ENCODE results near the gene SPATA9. TPM values are rescaled to one million over a fixed set of nuclear protein-coding genes. Genes with fewer than 3 reads are reported as not detected.
"Not testable (repeated sequence)": the region's sequence is repeated elsewhere in the genome, so short reads cannot be mapped to it uniquely, and the experiment has no call there.

SPATA9 gene
- total and polyA plus RNA-seq, 5 donors from 2014 or later, result 0.28 TPM; not detected in 4

DNA sequence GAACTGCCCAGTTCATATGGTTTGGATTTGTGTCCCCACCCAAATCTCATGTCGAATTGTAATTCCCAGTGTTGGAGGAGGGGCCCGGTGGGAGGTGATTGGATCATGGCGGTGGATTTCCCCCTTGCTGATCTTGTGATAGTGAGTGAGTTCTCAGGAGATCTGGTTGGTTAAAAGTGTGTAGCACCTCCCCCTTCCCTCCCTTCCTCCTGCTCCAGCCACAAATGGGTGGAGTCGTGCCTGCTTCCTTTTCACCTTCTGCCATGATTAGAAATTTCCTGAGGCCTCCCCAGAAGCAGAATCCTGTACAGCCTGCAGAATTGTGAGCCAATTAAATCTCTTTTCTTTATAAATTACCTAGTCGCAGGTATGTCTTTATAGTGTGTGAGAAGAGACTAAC, 23.4 kb upstream of the SPATA9 start:
- H3K9me3 ChIP-seq (ENCODE audit: control insufficient read depth in 2 of 2, low read length in 2 of 2); H3K36me3 ChIP-seq (ENCODE audit: control insufficient read depth, insufficient read depth, low read length); ATAC-seq (ENCODE audit: low read depth in 2 of 2); H3K27ac Mint-ChIP-seq; H3K36me3 Mint-ChIP-seq; H3K4me1 Mint-ChIP-seq; H3K27me3 ChIP-seq (ENCODE audit: control insufficient read depth, insufficient read depth, low read length); H3K4me3 Mint-ChIP-seq; DNase-seq; H3K4me1 ChIP-seq (ENCODE audit: control insufficient read depth, insufficient read depth, low read length, poor library complexity, severe bottlenecking); H3K27ac ChIP-seq (ENCODE audit: insufficient read depth, low read length, poor library complexity, severe bottlenecking); H3K4me3 ChIP-seq (ENCODE audit: low read depth, low read length); H3K9me3 Mint-ChIP-seq: not testable (repeated sequence)
- H3K27me3 Mint-ChIP-seq, result peaks cover 34% of the 10 kb centered on the region

DNA sequence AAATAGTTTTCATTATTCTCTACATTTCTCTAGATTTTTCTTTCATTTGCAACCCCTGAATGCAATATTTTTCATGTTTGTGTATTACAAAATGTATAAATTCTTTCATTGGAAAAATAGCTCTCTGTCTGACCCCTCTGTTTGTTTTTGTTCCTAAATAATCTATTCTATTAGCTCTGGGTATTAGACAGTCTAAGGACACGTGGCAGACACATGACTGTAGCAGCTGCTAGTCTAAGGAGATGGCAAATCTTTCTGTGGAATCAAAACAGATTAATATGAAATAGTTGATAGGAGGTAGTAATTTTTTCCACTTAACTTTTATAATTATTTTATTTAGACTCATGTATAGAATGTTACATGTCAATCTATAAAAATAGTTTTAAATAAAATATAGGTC, 21.4 kb upstream of the SPATA9 start:
- Mint-ChIP-seq H3K4me1 (no peaks in the 10 kb centered on the region), H3K36me3 (no peaks in the 10 kb centered on the region), H3K27me3 (peaks cover 47% of the 10 kb centered on the region), H3K27ac (no peak overlapping the region), H3K9me3 (peaks cover 0 to 2% (median 0%) of the 10 kb centered on the region in 7 donors), H3K4me3 (no peak overlapping the region)
- Histone ChIP-seq H3K4me1 (ENCODE audit: control insufficient read depth, insufficient read depth, low read length, poor library complexity, severe bottlenecking) (no peaks in the 10 kb centered on the region), H3K36me3 (ENCODE audit: control insufficient read depth, insufficient read depth, low read length) (no peaks in the 10 kb centered on the region), H3K27ac (ENCODE audit: insufficient read depth, low read length, poor library complexity, severe bottlenecking) (no peak overlapping the region), H3K4me3 (ENCODE audit: low read depth, low read length) (no peak overlapping the region), H3K9me3 (ENCODE audit: control insufficient read depth in 2 of 2, low read length in 2 of 2) (no peaks in the 10 kb centered on the region), H3K27me3 (ENCODE audit: control insufficient read depth, insufficient read depth, low read length) (peaks cover 13% of the 10 kb centered on the region)
- DNase-seq (no peak), ATAC-seq (ENCODE audit: low read depth in 2 of 2) (no peak)

DNA sequence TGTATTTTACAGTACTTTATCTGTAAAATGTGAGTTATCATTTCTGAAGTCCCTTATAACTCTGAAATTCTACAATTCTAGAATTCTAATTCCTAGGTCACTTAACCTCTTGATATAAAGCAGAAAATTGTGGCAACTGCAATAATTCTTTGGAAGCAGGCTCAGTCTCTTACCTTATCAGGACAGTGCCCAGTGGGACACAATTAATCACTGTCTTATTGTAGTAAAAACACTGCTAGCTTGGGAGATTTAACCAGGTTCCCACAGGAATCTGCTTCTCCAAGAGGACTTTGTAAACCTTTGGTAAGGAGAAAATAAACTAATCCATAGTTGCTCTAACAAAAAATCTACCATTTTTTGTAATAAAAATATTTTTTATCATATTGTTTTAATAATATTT, 18.3 kb upstream of the SPATA9 start:
- Histone ChIP-seq H3K36me3 (ENCODE audit: control insufficient read depth, insufficient read depth, low read length) (no peaks in the 10 kb centered on the region), H3K9me3 (ENCODE audit: control insufficient read depth in 2 of 2, low read length in 2 of 2) (no peaks in the 10 kb centered on the region), H3K27ac (ENCODE audit: insufficient read depth, low read length, poor library complexity, severe bottlenecking) (no peak overlapping the region), H3K4me3 (ENCODE audit: low read depth, low read length) (no peak overlapping the region), H3K27me3 (ENCODE audit: control insufficient read depth, insufficient read depth, low read length) (peaks cover 25% of the 10 kb centered on the region), H3K4me1 (ENCODE audit: control insufficient read depth, insufficient read depth, low read length, poor library complexity, severe bottlenecking) (no peaks in the 10 kb centered on the region)
- H3K36me3 Mint-ChIP-seq, result no peaks in the 10 kb centered on the region
- DNase-seq (no peak), ATAC-seq (ENCODE audit: low read depth in 2 of 2) (no peak)
- peaks cover 51% of the 10 kb centered on the region for H3K27me3 Mint-ChIP-seq
- H3K9me3 Mint-ChIP-seq, result peaks cover 0 to 4% (median 0%) of the 10 kb centered on the region in 7 donors
- H3K27ac Mint-ChIP-seq, result no peak overlapping the region
- H3K4me3 Mint-ChIP-seq, result no peak overlapping the region
- H3K4me1 Mint-ChIP-seq, result no peaks in the 10 kb centered on the region

DNA sequence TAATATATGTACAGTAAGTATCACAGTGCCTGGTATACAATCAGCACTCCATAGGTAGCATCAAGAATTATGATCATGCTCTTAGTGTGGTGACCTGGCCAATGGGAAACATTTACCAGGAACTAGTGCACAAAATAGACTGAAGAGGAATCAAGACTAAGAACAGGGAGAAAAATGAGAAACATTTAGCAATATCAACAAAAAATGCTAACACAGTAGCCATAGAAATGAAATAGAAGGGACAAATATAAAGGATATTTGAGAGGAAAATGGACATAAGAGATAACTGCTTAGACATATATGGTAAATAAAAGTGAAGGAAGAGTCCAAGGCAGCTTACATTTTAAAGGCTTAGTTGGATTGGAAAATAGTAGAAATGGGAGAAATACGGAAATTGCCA, 16.5 kb upstream of the SPATA9 start:
- DNase-seq, result no peak
- no peak for ATAC-seq (ENCODE audit: low read depth in 2 of 2)
- no peaks in the 10 kb centered on the region for H3K36me3 ChIP-seq (ENCODE audit: control insufficient read depth, insufficient read depth, low read length)
- peaks cover 48% of the 10 kb centered on the region for H3K27me3 Mint-ChIP-seq
- no peak overlapping the region for H3K27ac Mint-ChIP-seq
- H3K4me3 Mint-ChIP-seq, result no peak overlapping the region
- no peak overlapping the region for H3K27ac ChIP-seq (ENCODE audit: insufficient read depth, low read length, poor library complexity, severe bottlenecking)
- no peaks in the 10 kb centered on the region for H3K36me3 Mint-ChIP-seq
- H3K4me1 Mint-ChIP-seq, result no peaks in the 10 kb centered on the region
- peaks cover 28% of the 10 kb centered on the region for H3K27me3 ChIP-seq (ENCODE audit: control insufficient read depth, insufficient read depth, low read length)
- no peaks in the 10 kb centered on the region for H3K9me3 ChIP-seq (ENCODE audit: control insufficient read depth in 2 of 2, low read length in 2 of 2)
- H3K4me3 ChIP-seq (ENCODE audit: low read depth, low read length), result no peak overlapping the region
- no peaks in the 10 kb centered on the region for H3K4me1 ChIP-seq (ENCODE audit: control insufficient read depth, insufficient read depth, low read length, poor library complexity, severe bottlenecking)
- peaks cover 0 to 4% (median 0%) of the 10 kb centered on the region in 7 donors for H3K9me3 Mint-ChIP-seq

DNA sequence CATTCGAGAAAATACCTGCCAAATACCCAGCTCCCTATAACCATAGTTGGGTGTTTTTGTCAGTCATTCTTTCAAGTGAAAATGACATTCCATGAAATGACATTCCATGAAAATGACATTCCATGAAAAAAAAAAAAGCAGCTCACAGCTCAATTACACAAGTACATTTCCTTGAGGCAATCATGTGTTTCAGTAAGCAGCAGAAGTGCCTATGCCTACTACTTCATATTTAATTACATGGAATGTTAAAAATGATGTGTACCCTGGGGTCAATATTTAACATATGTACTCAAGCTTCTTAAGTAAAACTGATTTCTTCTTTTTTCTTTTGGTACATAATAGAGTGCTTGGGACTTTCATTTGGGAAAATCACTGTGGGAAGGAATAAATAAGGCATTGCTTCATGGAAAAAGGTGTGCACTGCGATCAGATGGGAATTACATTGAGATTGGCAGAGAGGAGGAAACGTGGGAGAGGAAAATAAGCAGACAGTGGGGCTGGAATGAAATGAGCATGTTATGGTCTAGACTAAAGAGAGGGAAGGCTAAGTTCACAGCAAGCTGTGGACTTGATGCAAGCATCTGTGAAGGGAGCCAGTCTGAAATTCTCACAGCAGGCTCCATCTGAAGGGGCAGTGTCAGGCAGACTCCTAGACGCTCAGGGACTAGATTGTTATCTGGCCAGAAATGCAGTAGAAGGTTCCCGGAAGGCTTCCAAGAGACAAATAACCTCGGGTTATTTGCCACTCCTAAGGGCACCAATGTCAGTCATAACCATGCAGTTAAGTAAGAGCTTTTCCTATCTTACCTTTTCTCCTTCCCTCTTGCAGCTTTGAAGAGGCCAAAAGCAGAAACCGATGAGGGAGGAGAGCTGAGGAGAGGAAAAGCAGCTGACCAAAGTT, 15.2 kb upstream of the SPATA9 start:
- Mint-ChIP-seq H3K27me3 (peaks cover 54% of the 10 kb centered on the region), H3K27ac (no peak overlapping the region), H3K4me3 (no peak overlapping the region), H3K36me3 (no peaks in the 10 kb centered on the region), H3K4me1 (no peaks in the 10 kb centered on the region), H3K9me3 (peaks cover 0 to 4% (median 0%) of the 10 kb centered on the region in 7 donors)
- H3K4me3 ChIP-seq (ENCODE audit: low read depth, low read length), result no peak overlapping the region
- no peak for ATAC-seq (ENCODE audit: low read depth in 2 of 2)
- no peaks in the 10 kb centered on the region for H3K9me3 ChIP-seq (ENCODE audit: control insufficient read depth in 2 of 2, low read length in 2 of 2)
- H3K27ac ChIP-seq (ENCODE audit: insufficient read depth, low read length, poor library complexity, severe bottlenecking), result no peak overlapping the region
- H3K4me1 ChIP-seq (ENCODE audit: control insufficient read depth, insufficient read depth, low read length, poor library complexity, severe bottlenecking), result no peaks in the 10 kb centered on the region
- H3K27me3 ChIP-seq (ENCODE audit: control insufficient read depth, insufficient read depth, low read length), result peaks cover 30% of the 10 kb centered on the region
- no peak for DNase-seq
- H3K36me3 ChIP-seq (ENCODE audit: control insufficient read depth, insufficient read depth, low read length), result no peaks in the 10 kb centered on the region

DNA sequence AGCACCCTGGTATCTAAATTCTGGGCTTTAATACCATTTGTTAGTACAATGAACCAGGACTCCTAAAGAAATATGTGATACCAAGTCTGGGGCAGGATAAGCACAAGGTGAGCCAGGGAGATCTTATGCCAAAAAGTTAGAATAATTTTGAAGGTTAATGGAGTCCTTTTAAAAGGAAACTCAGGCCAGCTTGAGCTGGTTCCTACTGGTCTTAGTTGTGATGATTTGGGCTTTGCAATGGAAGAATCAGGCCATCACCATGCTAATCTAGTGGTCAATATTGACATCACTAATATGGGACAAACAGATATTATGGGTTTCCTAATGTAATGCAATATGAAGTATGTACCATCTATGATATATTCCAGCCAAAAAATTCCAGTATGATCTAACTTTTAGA, 7.5 kb upstream of the SPATA9 start:
- H3K27ac ChIP-seq (ENCODE audit: insufficient read depth, low read length, poor library complexity, severe bottlenecking), result no peak overlapping the region
- no peaks in the 10 kb centered on the region for H3K36me3 ChIP-seq (ENCODE audit: control insufficient read depth, insufficient read depth, low read length)
- H3K27ac Mint-ChIP-seq, result no peak overlapping the region
- no peaks in the 10 kb centered on the region for H3K4me1 Mint-ChIP-seq
- no peak overlapping the region for H3K4me3 ChIP-seq (ENCODE audit: low read depth, low read length)
- H3K36me3 Mint-ChIP-seq, result no peaks in the 10 kb centered on the region
- no peak overlapping the region for H3K4me3 Mint-ChIP-seq
- no peak for ATAC-seq (ENCODE audit: low read depth in 2 of 2)
- peaks cover 34% of the 10 kb centered on the region for H3K27me3 Mint-ChIP-seq
- H3K27me3 ChIP-seq (ENCODE audit: control insufficient read depth, insufficient read depth, low read length), result peaks cover 18% of the 10 kb centered on the region
- H3K9me3 ChIP-seq (ENCODE audit: control insufficient read depth in 2 of 2, low read length in 2 of 2), result no peaks in the 10 kb centered on the region
- no peak for DNase-seq
- H3K4me1 ChIP-seq (ENCODE audit: control insufficient read depth, insufficient read depth, low read length, poor library complexity, severe bottlenecking), result no peaks in the 10 kb centered on the region
- peaks cover 0 to 5% (median 0%) of the 10 kb centered on the region in 7 donors for H3K9me3 Mint-ChIP-seq

DNA sequence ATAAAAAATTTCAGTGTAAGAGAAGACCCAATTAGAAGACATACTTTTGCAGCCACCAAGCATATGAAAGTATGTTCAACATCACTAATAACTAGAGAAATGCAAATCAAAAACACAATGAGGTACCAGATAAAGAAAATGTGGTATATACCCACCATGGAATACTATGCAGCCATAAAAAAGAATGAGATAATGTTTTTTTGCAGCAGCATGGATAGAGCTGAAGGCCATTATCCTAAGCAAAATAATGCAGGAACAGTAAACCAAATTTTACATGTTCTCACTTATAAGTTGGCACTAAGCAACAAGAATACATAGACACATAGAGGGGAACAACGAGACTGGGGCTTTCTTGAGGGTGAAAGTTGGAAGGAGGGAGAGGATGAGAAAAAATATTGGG, 6.9 kb upstream of the SPATA9 start:
- Histone ChIP-seq H3K36me3 (ENCODE audit: control insufficient read depth, insufficient read depth, low read length) (no peaks in the 10 kb centered on the region), H3K27me3 (ENCODE audit: control insufficient read depth, insufficient read depth, low read length) (peaks cover 18% of the 10 kb centered on the region), H3K4me3 (ENCODE audit: low read depth, low read length) (no peak overlapping the region), H3K27ac (ENCODE audit: insufficient read depth, low read length, poor library complexity, severe bottlenecking) (no peak overlapping the region), H3K9me3 (ENCODE audit: control insufficient read depth in 2 of 2, low read length in 2 of 2) (no peaks in the 10 kb centered on the region), H3K4me1 (ENCODE audit: control insufficient read depth, insufficient read depth, low read length, poor library complexity, severe bottlenecking) (no peaks in the 10 kb centered on the region)
- H3K4me1 Mint-ChIP-seq, result no peaks in the 10 kb centered on the region
- H3K4me3 Mint-ChIP-seq, result no peak overlapping the region
- peaks cover 0 to 5% (median 0%) of the 10 kb centered on the region in 7 donors for H3K9me3 Mint-ChIP-seq
- ATAC-seq (ENCODE audit: low read depth in 2 of 2) (no peak), DNase-seq (no peak)
- H3K27me3 Mint-ChIP-seq, result peaks cover 39% of the 10 kb centered on the region
- no peaks in the 10 kb centered on the region for H3K36me3 Mint-ChIP-seq
- no peak overlapping the region for H3K27ac Mint-ChIP-seq

DNA sequence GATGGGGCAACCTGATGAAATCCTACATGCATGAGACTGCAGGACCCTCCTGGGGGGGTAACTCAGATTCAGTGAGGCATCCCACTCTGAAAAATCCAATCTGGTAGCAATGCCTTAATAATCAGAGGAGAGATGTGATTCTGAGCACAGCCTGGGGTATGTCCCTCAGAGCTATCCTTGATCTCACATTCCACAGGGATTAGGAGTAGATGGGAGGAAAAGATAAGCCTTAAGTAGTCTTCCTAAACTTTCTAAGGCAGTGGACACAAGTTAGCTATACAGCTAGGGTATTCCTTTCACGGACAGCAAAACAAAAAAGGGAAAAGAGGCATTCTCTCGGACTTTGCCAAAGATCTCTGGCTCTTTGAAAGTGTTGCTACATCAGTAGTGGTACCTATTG, 3.9 kb upstream of the SPATA9 start:
- H3K27me3 Mint-ChIP-seq, result peaks cover 45% of the 10 kb centered on the region

More for the DNA sequence above, 3.9 kb upstream of the SPATA9 start:
- no peak for DNase-seq
- no peaks in the 10 kb centered on the region for H3K4me1 Mint-ChIP-seq
- H3K9me3 Mint-ChIP-seq, result peaks cover 0 to 5% (median 0%) of the 10 kb centered on the region in 7 donors
- no peak overlapping the region for H3K4me3 ChIP-seq (ENCODE audit: low read depth, low read length)
- H3K4me3 Mint-ChIP-seq, result no peak overlapping the region
- no peaks in the 10 kb centered on the region for H3K36me3 ChIP-seq (ENCODE audit: control insufficient read depth, insufficient read depth, low read length)
- H3K27ac ChIP-seq (ENCODE audit: insufficient read depth, low read length, poor library complexity, severe bottlenecking), result no peak overlapping the region
- H3K9me3 ChIP-seq (ENCODE audit: control insufficient read depth in 2 of 2, low read length in 2 of 2), result no peaks in the 10 kb centered on the region
- no peak for ATAC-seq (ENCODE audit: low read depth in 2 of 2)
- no peaks in the 10 kb centered on the region for H3K36me3 Mint-ChIP-seq
- no peak overlapping the region for H3K27ac Mint-ChIP-seq
- peaks cover 18% of the 10 kb centered on the region for H3K27me3 ChIP-seq (ENCODE audit: control insufficient read depth, insufficient read depth, low read length)
- no peaks in the 10 kb centered on the region for H3K4me1 ChIP-seq (ENCODE audit: control insufficient read depth, insufficient read depth, low read length, poor library complexity, severe bottlenecking)
